Fibroblast of the aortic adventitia (primary cell): ENCODE measurements around the gene CLEC16A. TPM values are rescaled to one million over a fixed set of nuclear protein-coding genes. Genes with fewer than 3 reads are reported as not detected.

ENCODE experiments used
- DNase-seq: peaks from one replicate; pipeline ENCODE4 v3.0.0-alpha.2; 2010; ENCODE audit warnings: low read depth
- H3K4me3 ChIP-seq: 2 replicates; pipeline ENCODE4 v1.5.1; 2011; ENCODE audit warnings: low read depth, mild to moderate bottlenecking, control low read depth, low read length, moderate library complexity
- CTCF ChIP-seq: IDR thresholded peaks from 2 replicates; pipeline ENCODE4 v1.5.1; 2011; ENCODE audit warnings: mild to moderate bottlenecking, low read length, control low read depth, inconsistent platforms; ENCODE audit not compliant: insufficient read depth
- total RNA-seq: library from RNA; depleted of rRNA; stranded (reverse); fragments of >200 nt; gene quantifications from 2 replicates; pipeline ENCODE4 v1.2.3, GENCODE V29; 2012; ENCODE audit warnings: low replicate concordance

The CLEC16A gene
- total RNA-seq, 1 donor, result 16.3 TPM

- DNase-seq, result no peak
- TF ChIP-seq CTCF, result no peak
- no peak overlapping the region for H3K4me3 ChIP-seq
Measured at GRCh38 chr16:11036040-11036439, 91.7 kb downstream of the CLEC16A start.

- H3K4me3 ChIP-seq, result no peak overlapping the region
- TF ChIP-seq CTCF, result no peak
- DNase-seq, result no peak
Measured at GRCh38 chr16:11036868-11037410, 92.6 kb downstream of the CLEC16A start.

GRCh38 chr16:11038305-11038704, 93.9 kb downstream of the CLEC16A start:
- DNase-seq, result no peak
- H3K4me3 ChIP-seq, result no peak overlapping the region
- no peak for TF ChIP-seq CTCF

- DNase-seq, result no peak
- no peak for TF ChIP-seq CTCF
- no peak overlapping the region for H3K4me3 ChIP-seq
Measured at GRCh38 chr16:11038777-11039176, 94.4 kb downstream of the CLEC16A start.

GRCh38 chr16:11039726-11040125, 95.4 kb downstream of the CLEC16A start:
- no peak overlapping the region for H3K4me3 ChIP-seq
- no peak for TF ChIP-seq CTCF
- DNase-seq, result no peak

GRCh38 chr16:11042191-11042590, 97.8 kb downstream of the CLEC16A start:
- H3K4me3 ChIP-seq, result no peak overlapping the region
- no peak for TF ChIP-seq CTCF
- no peak for DNase-seq

- no peak for DNase-seq
- TF ChIP-seq CTCF, result no peak
- H3K4me3 ChIP-seq, result no peak overlapping the region
Measured at GRCh38 chr16:11045441-11045840, 101.1 kb downstream of the CLEC16A start.
